CD4-positive, alpha-beta memory T cell (primary cell): Measurements from ENCODE around the gene PLEKHA7. TPM values are rescaled to one million over a fixed set of nuclear protein-coding genes. Genes with fewer than 3 reads are reported as not detected.

Experiments used
- CTCF ChIA-PET: fragments of 350-600 bp; sonication (Branson Sonifier 250); formaldehyde crosslinking; loops from one replicate; lab custom pipeline; 2021; ENCODE audit warnings: inconsistent platforms; ENCODE audit not compliant: partially characterized antibody; lab: Charles Lee
- POLR2A ChIA-PET: fragments of 350-600 bp; sonication (Branson Sonifier 250); formaldehyde crosslinking; loops from one replicate; lab custom pipeline; 2021; ENCODE audit not compliant: partially characterized antibody; lab: Charles Lee
- DNase-seq, 5 donors: peaks; one replicate each; pipeline versions ENCODE4 v3.0.0 to v3.0.0-alpha.2; 2020 to 2022; ENCODE audit warnings: mixed read lengths in 1 of 5
- H3K27ac ChIP-seq: one replicate; pipeline ENCODE4 v1.7.0; 2013; ENCODE audit warnings: low read depth, low read length
- H3K27me3 ChIP-seq: 2 replicates; pipeline ENCODE4 v1.7.0; 2013; ENCODE audit warnings: mild to moderate bottlenecking, low read length, moderate library complexity; ENCODE audit not compliant: insufficient read depth
- H3K36me3 ChIP-seq: 2 replicates; pipeline ENCODE4 v1.7.0; 2013; ENCODE audit warnings: mild to moderate bottlenecking, low read length, moderate library complexity; ENCODE audit not compliant: insufficient read depth
- H3K4me1 ChIP-seq: 2 replicates; pipeline ENCODE4 v1.7.0; 2013; ENCODE audit warnings: mild to moderate bottlenecking, low read length, moderate library complexity; ENCODE audit not compliant: insufficient read depth
- H3K4me3 ChIP-seq, 2 donors: one replicate each; pipeline ENCODE4 v1.7.0; 2013; ENCODE audit warnings: low read length in 2 of 2, mild to moderate bottlenecking in 1 of 2
- H3K9me3 ChIP-seq, 2 donors: one replicate each; pipeline ENCODE4 v1.7.0; 2013; ENCODE audit warnings: low read length in 2 of 2, control low read depth in 1 of 2; ENCODE audit not compliant: control insufficient read depth in 1 of 2
- H3K27ac Mint-ChIP-seq, 7 donors: one replicate each; pipeline ENCODE4 v1.8.0; 2020 to 2021; ENCODE audit warnings: mixed read lengths in 7 of 7, mild to moderate bottlenecking in 6 of 7, inconsistent platforms in 3 of 7, moderate library complexity in 3 of 7
- H3K27me3 Mint-ChIP-seq, 2 donors: one replicate each; pipeline ENCODE4 v1.8.0; 2020 to 2021; ENCODE audit warnings: mixed read lengths in 2 of 2
- H3K36me3 Mint-ChIP-seq, 2 donors: one replicate each; pipeline ENCODE4 v1.8.0; 2020 to 2021; ENCODE audit warnings: mixed read lengths in 2 of 2, inconsistent platforms in 1 of 2, mild to moderate bottlenecking in 1 of 2
- H3K4me1 Mint-ChIP-seq, 4 donors: one replicate each; pipeline ENCODE4 v1.8.0; 2020 to 2021; ENCODE audit warnings: mixed read lengths in 4 of 4, mild to moderate bottlenecking in 1 of 4
- H3K4me3 Mint-ChIP-seq, 8 donors: one replicate each; pipeline ENCODE4 v1.8.0; 2020 to 2021; ENCODE audit warnings: mixed read lengths in 8 of 8, mild to moderate bottlenecking in 7 of 8, moderate library complexity in 6 of 8, inconsistent platforms in 3 of 8
- H3K9me3 Mint-ChIP-seq, 8 donors: one replicate each; pipeline ENCODE4 v1.8.0; 2020 to 2021; ENCODE audit warnings: mixed read lengths in 8 of 8, mild to moderate bottlenecking in 5 of 8, inconsistent platforms in 3 of 8, moderate library complexity in 1 of 8
- intact Hi-C: fragments of 100-400 bp; cut with micrococcal nuclease; formaldehyde crosslinking; loops from one replicate; pipeline ENCODE4 v1.15.1; 2023
- polyA plus RNA-seq, 2 donors: library from polyadenylated mRNA; unstranded; fragments of 300-500 nt; fragmentation: Illumina TruSeq; gene quantifications; one replicate each; pipeline ENCODE4 v1.2.3, GENCODE V29; 2021
- total RNA-seq, 2 experiments: library from RNA; stranded (reverse); gene quantifications; one replicate each; pipeline ENCODE4 v1.2.3, GENCODE V29; 2021

The PLEKHA7 gene
- total and polyA plus RNA-seq, 4 experiments from 2014 or later, result 1.6 to 8.3 (median 6.0) TPM

- Mint-ChIP-seq H3K36me3 (peaks cover 4 to 15% of the 10 kb centered on the region in 2 donors), H3K27ac (no peak overlapping the region), H3K27me3 (no peaks in the 10 kb centered on the region), H3K4me3 (no peak overlapping the region), H3K9me3 (no peaks in the 10 kb centered on the region), H3K4me1 (no peaks in the 10 kb centered on the region)
- no peak for DNase-seq
- no peak overlapping the region for H3K27ac ChIP-seq
- H3K9me3 ChIP-seq, result no peaks in the 10 kb centered on the region
- CTCF ChIA-PET, result interaction anchor here (0.5 to 6.8 kb wide), 5 partner anchors 9 to 207 kb away, joined by 4 to 55 read pairs (median 5); no protein-coding TSS in a partner anchor
- intact Hi-C loops, result no loop called here
- no peaks in the 10 kb centered on the region for H3K36me3 ChIP-seq
- no peaks in the 10 kb centered on the region for H3K4me1 ChIP-seq
- H3K4me3 ChIP-seq, result no peak overlapping the region
- no peaks in the 10 kb centered on the region for H3K27me3 ChIP-seq
- POLR2A ChIA-PET, result no interaction called here
Measured at GRCh38 chr11:16813126-16813525, 201.1 kb downstream of the PLEKHA7 start.

- H3K4me1 ChIP-seq, result no peaks in the 10 kb centered on the region
- ChIA-PET CTCF (interaction anchor here (0.5 to 7.8 kb wide), 4 partner anchors 9 to 206 kb away, joined by 4 to 55 read pairs (median 28); no protein-coding TSS in a partner anchor), POLR2A (no interaction called here)
- peaks cover 4 to 15% of the 10 kb centered on the region in 2 donors for H3K36me3 Mint-ChIP-seq
- intact Hi-C loops, result no loop called here
- no peaks in the 10 kb centered on the region for H3K9me3 Mint-ChIP-seq
- H3K4me3 Mint-ChIP-seq, result no peak overlapping the region
- no peak overlapping the region for H3K4me3 ChIP-seq
- H3K27me3 Mint-ChIP-seq, result no peaks in the 10 kb centered on the region
- no peak for DNase-seq
- no peaks in the 10 kb centered on the region for H3K36me3 ChIP-seq
- no peaks in the 10 kb centered on the region for H3K27me3 ChIP-seq
- no peak overlapping the region for H3K27ac ChIP-seq
- H3K27ac Mint-ChIP-seq, result no peak overlapping the region
- H3K4me1 Mint-ChIP-seq, result peaks cover 1 to 6% (median 3%) of the 10 kb centered on the region in 4 donors
- no peaks in the 10 kb centered on the region for H3K9me3 ChIP-seq
Measured at GRCh38 chr11:16812274-16812673, 201.9 kb downstream of the PLEKHA7 start.

GRCh38 chr11:16811136-16812020 is 202.8 kb downstream of the PLEKHA7 start:
- Histone ChIP-seq H3K27me3 (no peaks in the 10 kb centered on the region), H3K4me3 (no peak overlapping the region), H3K9me3 (no peaks in the 10 kb centered on the region), H3K4me1 (no peaks in the 10 kb centered on the region), H3K27ac (no peak overlapping the region), H3K36me3 (no peaks in the 10 kb centered on the region)
- H3K27me3 Mint-ChIP-seq, result no peaks in the 10 kb centered on the region
- H3K4me3 Mint-ChIP-seq, result no peak overlapping the region
- POLR2A ChIA-PET, result no interaction called here
- CTCF ChIA-PET, result interaction anchor here (1.2 to 7.8 kb wide), 4 partner anchors 9 to 25 kb away, joined by 3 to 55 read pairs (median 26); no protein-coding TSS in a partner anchor
- H3K4me1 Mint-ChIP-seq, result peaks cover 1 to 11% (median 7%) of the 10 kb centered on the region in 4 donors
- intact Hi-C loops, result no loop called here
- no peaks in the 10 kb centered on the region for H3K9me3 Mint-ChIP-seq
- DNase-seq, result no peak
- H3K36me3 Mint-ChIP-seq, result peaks cover 4 to 8% of the 10 kb centered on the region in 2 donors
- peak overlapping the region in 2 of 7 donors; percentile 15 to 42 for H3K27ac Mint-ChIP-seq

- Histone ChIP-seq H3K27me3 (no peaks in the 10 kb centered on the region), H3K9me3 (no peaks in the 10 kb centered on the region), H3K4me1 (no peaks in the 10 kb centered on the region), H3K36me3 (no peaks in the 10 kb centered on the region), H3K27ac (no peak overlapping the region), H3K4me3 (no peak overlapping the region)
- Mint-ChIP-seq H3K36me3 (peaks cover 0 to 3% of the 10 kb centered on the region in 2 donors), H3K4me1 (peaks cover 1 to 16% (median 7%) of the 10 kb centered on the region in 4 donors), H3K9me3 (no peaks in the 10 kb centered on the region), H3K4me3 (no peak overlapping the region), H3K27ac (peak overlapping the region in 2 of 7 donors; percentile 3 to 11), H3K27me3 (no peaks in the 10 kb centered on the region)
- no peak for DNase-seq
- CTCF ChIA-PET, result interaction anchor here (1.0 to 7.8 kb wide), 5 partner anchors 8 to 258 kb away, joined by 3 to 55 read pairs (median 3); no protein-coding TSS in a partner anchor
- POLR2A ChIA-PET, result no interaction called here
- intact Hi-C loops, result no loop called here
Measured at GRCh38 chr11:16809886-16810668, 204.1 kb downstream of the PLEKHA7 start.

DNA sequence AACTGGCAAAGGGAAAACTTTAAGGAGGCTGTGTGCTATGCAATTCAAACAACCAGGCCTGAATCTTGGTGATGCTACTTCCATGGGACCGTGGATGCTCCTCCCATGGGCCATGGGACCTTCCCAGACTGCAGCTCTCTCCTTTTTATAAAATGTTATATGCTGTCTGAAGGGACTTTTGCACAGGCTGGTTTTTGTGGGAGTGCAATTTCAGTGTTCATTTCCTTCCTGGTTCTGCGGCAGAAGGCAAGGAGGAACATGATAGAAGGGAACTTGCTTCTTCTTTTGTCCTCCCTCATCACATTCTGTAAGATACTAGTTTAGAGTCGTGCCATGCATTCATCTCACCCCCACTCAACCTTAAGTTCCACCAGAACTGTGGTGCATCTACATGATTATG is 206.9 kb downstream of the PLEKHA7 start:
- H3K4me3 Mint-ChIP-seq, result peak overlapping the region in 6 of 8 donors; percentile 4 to 44 (median 27)
- POLR2A ChIA-PET, result interaction anchor here (0.6 kb wide), 1 partner anchor 15 kb away, joined by 4 read pairs; no protein-coding TSS in a partner anchor
- H3K4me1 Mint-ChIP-seq, result peaks cover 1 to 27% (median 14%) of the 10 kb centered on the region in 4 donors
- H3K4me1 ChIP-seq, result peaks cover 9% of the 10 kb centered on the region
- no peaks in the 10 kb centered on the region for H3K27me3 ChIP-seq
- no peak for DNase-seq
- no peak overlapping the region for H3K4me3 ChIP-seq
- H3K27me3 Mint-ChIP-seq, result no peaks in the 10 kb centered on the region
- intact Hi-C loops, result no loop called here
- no peaks in the 10 kb centered on the region for H3K9me3 ChIP-seq
- peak overlapping the region in 6 of 7 donors; percentile 21 to 85 (median 48) for H3K27ac Mint-ChIP-seq
- H3K36me3 ChIP-seq, result no peaks in the 10 kb centered on the region
- H3K9me3 Mint-ChIP-seq, result no peaks in the 10 kb centered on the region
- no peaks in the 10 kb centered on the region for H3K36me3 Mint-ChIP-seq
- no peak overlapping the region for H3K27ac ChIP-seq
- CTCF ChIA-PET, result interaction anchor here (1.0 to 7.8 kb wide), 2 partner anchors 10 to 14 kb away, joined by 3 to 49 read pairs; no protein-coding TSS in a partner anchor

DNA sequence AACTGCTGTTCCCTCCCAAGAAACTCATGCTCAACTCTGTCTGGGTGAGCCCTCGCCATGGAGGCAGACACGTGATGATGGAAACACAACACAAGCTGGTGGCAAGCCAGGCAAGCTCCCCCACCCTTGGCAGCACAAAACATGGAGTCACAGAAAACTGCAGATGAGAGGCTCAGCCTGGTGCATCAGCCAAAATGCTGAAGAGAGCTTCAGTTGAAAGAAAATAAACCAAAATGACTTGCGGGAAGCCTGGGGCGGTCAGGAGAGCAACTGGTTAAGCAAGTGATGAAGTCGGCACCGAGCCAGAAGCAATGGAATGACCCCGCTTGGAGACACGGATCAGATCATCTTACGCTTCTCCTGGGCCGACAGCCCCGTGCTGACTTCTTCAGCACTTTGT is 207.4 kb downstream of the PLEKHA7 start:
- Histone ChIP-seq H3K9me3 (no peaks in the 10 kb centered on the region), H3K36me3 (no peaks in the 10 kb centered on the region), H3K4me3 (no peak overlapping the region), H3K4me1 (peaks cover 9% of the 10 kb centered on the region), H3K27me3 (no peaks in the 10 kb centered on the region), H3K27ac (no peak overlapping the region)
- ChIA-PET POLR2A (no interaction called here), CTCF (interaction anchor here (0.8 to 7.8 kb wide), 3 partner anchors 14 to 18 kb away, joined by 3 to 49 read pairs (median 4); no protein-coding TSS in a partner anchor)
- Mint-ChIP-seq H3K27me3 (no peaks in the 10 kb centered on the region), H3K9me3 (no peaks in the 10 kb centered on the region), H3K4me3 (peak overlapping the region in 2 of 8 donors; percentile 29 to 40), H3K27ac (peak overlapping the region in 6 of 7 donors; percentile 21 to 85 (median 50)), H3K4me1 (peaks cover 1 to 27% (median 14%) of the 10 kb centered on the region in 4 donors), H3K36me3 (peaks cover 0 to 2% of the 10 kb centered on the region in 2 donors)
- DNase-seq, result no peak
- intact Hi-C loops, result no loop called here
